VCaP (cell line): Measurements from ENCODE around the gene HUS1.

Experiments used
- H3K27ac ChIP-seq: fragments of 450-650 bp; 2 replicates; pipeline ENCODE4 v1.5.1; 2017
- TF ChIP-seq, protein P1 (sequence below): fragments of 450-650 bp; conservative IDR thresholded peaks from 2 replicates; pipeline ENCODE4 v1.5.1; 2017; ENCODE audit warnings: mild to moderate bottlenecking, moderate library complexity

HUS1 gene

DNA sequence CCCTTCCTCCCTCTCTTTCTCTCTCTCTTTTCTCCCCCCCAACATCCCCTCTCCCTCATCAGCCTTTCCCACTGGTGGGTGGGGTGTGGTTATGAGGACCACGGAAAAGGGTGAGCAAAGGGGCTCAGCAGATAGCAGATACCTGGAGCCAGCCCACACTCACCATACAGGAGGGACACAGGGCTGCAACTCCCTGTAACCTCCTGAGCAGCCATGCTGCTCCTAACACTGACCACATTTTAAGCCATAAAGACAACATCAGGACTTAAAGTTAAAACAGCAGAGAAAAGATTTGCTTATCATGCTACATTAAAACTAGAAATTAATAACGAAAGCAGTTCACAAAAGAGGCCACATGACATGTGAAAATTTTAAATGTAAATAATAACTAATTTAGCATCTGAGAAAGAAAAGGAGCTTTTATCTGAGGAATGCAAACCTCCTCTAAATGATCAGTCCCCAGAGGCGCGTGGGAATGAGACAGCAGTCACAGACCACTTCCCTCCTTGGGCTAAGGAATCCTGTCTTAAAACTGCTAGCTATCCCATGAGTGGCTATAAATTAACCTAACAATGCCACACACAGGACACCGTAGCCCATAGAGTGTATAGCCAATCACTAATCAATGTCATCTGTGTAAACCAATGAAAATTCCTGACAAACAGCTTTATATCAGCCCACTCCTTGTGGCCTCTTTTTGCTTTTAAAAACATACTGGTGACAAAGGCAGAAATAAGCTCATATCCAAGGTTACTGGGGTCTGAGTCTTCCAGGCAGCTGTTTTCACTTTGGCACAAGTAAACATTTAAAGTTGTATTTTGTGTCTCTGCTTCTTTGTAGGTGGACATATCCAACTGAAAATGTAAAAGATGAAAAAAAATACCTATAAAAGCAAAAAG is 64.4 kb downstream of the HUS1 start:
- TF ChIP-seq, protein P1, sequence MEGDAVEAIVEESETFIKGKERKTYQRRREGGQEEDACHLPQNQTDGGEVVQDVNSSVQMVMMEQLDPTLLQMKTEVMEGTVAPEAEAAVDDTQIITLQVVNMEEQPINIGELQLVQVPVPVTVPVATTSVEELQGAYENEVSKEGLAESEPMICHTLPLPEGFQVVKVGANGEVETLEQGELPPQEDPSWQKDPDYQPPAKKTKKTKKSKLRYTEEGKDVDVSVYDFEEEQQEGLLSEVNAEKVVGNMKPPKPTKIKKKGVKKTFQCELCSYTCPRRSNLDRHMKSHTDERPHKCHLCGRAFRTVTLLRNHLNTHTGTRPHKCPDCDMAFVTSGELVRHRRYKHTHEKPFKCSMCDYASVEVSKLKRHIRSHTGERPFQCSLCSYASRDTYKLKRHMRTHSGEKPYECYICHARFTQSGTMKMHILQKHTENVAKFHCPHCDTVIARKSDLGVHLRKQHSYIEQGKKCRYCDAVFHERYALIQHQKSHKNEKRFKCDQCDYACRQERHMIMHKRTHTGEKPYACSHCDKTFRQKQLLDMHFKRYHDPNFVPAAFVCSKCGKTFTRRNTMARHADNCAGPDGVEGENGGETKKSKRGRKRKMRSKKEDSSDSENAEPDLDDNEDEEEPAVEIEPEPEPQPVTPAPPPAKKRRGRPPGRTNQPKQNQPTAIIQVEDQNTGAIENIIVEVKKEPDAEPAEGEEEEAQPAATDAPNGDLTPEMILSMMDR, result no peak
- H3K27ac ChIP-seq, result no peak overlapping the region
